Neural progenitor cell (in vitro differentiated cells): Measurements from ENCODE around the gene FRMD7. TPM values are rescaled to one million over a fixed set of nuclear protein-coding genes. Genes with fewer than 3 reads are reported as not detected.

Experiments
- DNase-seq: peaks from one replicate; pipeline ENCODE4 v3.0.0-alpha.2; 2016; ENCODE audit warnings: low spot score
- H2AFZ ChIP-seq: fragments of 200-600 bp; sonication (generic); replicated peaks from 2 replicates; pipeline ENCODE4 v1.6.1; 2016; ENCODE audit warnings: antibody characterized with exemption
- H3F3A ChIP-seq: fragments of 200-600 bp; sonication (generic); 2 replicates; pipeline ENCODE4 v1.6.1; 2016; ENCODE audit warnings: antibody characterized with exemption, low read depth
- H3K27ac ChIP-seq: fragments of 200-600 bp; sonication (generic); 2 replicates; pipeline ENCODE4 v1.5.1; 2016; ENCODE audit warnings: mild to moderate bottlenecking
- H3K27me3 ChIP-seq: fragments of 200-600 bp; sonication (generic); 2 replicates; pipeline ENCODE4 v1.6.1; 2016; ENCODE audit warnings: mild to moderate bottlenecking, moderate library complexity
- H3K36me3 ChIP-seq: fragments of 200-600 bp; sonication (generic); 2 replicates; pipeline ENCODE4 v1.5.1; 2016
- H3K4me1 ChIP-seq: fragments of 200-600 bp; sonication (generic); 2 replicates; pipeline ENCODE4 v1.6.1; 2016; ENCODE audit warnings: mixed run types
- H3K4me2 ChIP-seq: fragments of 200-600 bp; sonication (generic); 2 replicates; pipeline ENCODE4 v1.6.1; 2016
- H3K4me3 ChIP-seq: fragments of 200-600 bp; sonication (generic); 2 replicates; pipeline ENCODE4 v1.5.1; 2016
- H3K79me2 ChIP-seq: fragments of 200-600 bp; sonication (generic); 2 replicates; pipeline ENCODE4 v1.6.1; 2016; ENCODE audit warnings: low read depth
- H3K9ac ChIP-seq: fragments of 200-600 bp; sonication (generic); 2 replicates; pipeline ENCODE4 v1.6.1; 2016
- H3K9me3 ChIP-seq: fragments of 200-600 bp; sonication (generic); 2 replicates; pipeline ENCODE4 v1.5.1; 2016; ENCODE audit warnings: low read depth
- H4K20me1 ChIP-seq: fragments of 200-600 bp; sonication (generic); 2 replicates; pipeline ENCODE4 v1.6.1; 2016; ENCODE audit warnings: low read depth
- H3K27ac Mint-ChIP-seq: 3 replicates; pipeline ENCODE4 v1.8.0; 2021; ENCODE audit warnings: mixed read lengths
- H3K27me3 Mint-ChIP-seq: 2 replicates; pipeline ENCODE4 v1.8.0; 2022; ENCODE audit warnings: low read depth, mild to moderate bottlenecking, inconsistent platforms, moderate library complexity, mixed read lengths; ENCODE audit not compliant: insufficient read depth
- H3K36me3 Mint-ChIP-seq: 3 replicates; pipeline ENCODE4 v1.8.0; 2021; ENCODE audit warnings: mixed read lengths
- H3K4me1 Mint-ChIP-seq: 3 replicates; pipeline ENCODE4 v1.8.0; 2021; ENCODE audit warnings: mixed read lengths
- H3K4me3 Mint-ChIP-seq: 3 replicates; pipeline ENCODE4 v1.8.0; 2021; ENCODE audit warnings: mild to moderate bottlenecking, moderate library complexity, mixed read lengths
- H3K9me3 Mint-ChIP-seq: 3 replicates; pipeline ENCODE4 v1.8.0; 2020; ENCODE audit warnings: mixed read lengths
- EZH2 ChIP-seq: fragments of 200-600 bp; sonication (generic); IDR thresholded peaks from 2 replicates; pipeline ENCODE4 v1.6.1; 2017; ENCODE audit warnings: antibody characterized with exemption, mild to moderate bottlenecking, moderate library complexity
- EZH2phosphoT487 ChIP-seq: fragments of 200-600 bp; sonication (generic); IDR thresholded peaks from 2 replicates; pipeline ENCODE4 v1.6.1; 2017; ENCODE audit warnings: antibody characterized with exemption
- total RNA-seq: library from RNA; depleted of rRNA; stranded (reverse); fragments of >200 nt; gene quantifications from 2 replicates; pipeline ENCODE4 v1.2.3, GENCODE V29; 2015; ENCODE audit warnings: low replicate concordance
- TF ChIP-seq, protein P1 (sequence below): fragments of 200-600 bp; sonication (generic); IDR thresholded peaks from 2 replicates; pipeline ENCODE4 v1.5.1; 2017; ENCODE audit warnings: antibody characterized with exemption, mild to moderate bottlenecking

FRMD7 gene
- total RNA-seq, 1 donor from 2014 or later, result not detected

DNA sequence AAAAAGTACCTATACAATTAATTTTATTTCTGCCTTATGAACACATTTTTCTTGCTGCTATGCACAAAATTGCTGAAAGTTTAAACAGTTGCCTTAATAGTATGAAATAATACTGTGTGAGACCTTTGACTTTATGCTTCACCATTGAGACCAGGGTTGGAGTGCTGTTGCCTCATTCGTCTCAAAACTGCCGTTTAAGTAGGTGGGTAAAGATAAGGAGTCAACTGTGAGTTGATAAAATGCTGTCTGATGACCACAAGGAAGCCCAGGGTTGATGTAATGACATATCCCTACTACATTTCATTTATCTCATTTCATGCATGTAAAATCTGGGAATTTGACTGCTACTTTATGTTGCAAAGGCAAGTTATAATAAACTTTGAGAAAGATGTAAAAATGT lies 81.3 kb downstream of the FRMD7 start:
- no peaks in the 10 kb centered on the region for H3K9me3 ChIP-seq
- H3K27me3 ChIP-seq, result no peaks in the 10 kb centered on the region
- no peak overlapping the region for H3K27ac ChIP-seq
- H3K4me2 ChIP-seq, result no peak overlapping the region
- H4K20me1 ChIP-seq, result peaks cover 17% of the 10 kb centered on the region
- Mint-ChIP-seq H3K27ac (no peak overlapping the region), H3K36me3 (peaks cover 10% of the 10 kb centered on the region), H3K27me3 (no peaks in the 10 kb centered on the region), H3K9me3 (no peaks in the 10 kb centered on the region), H3K4me3 (no peak overlapping the region), H3K4me1 (peaks cover 20% of the 10 kb centered on the region)
- no peak overlapping the region for H3K9ac ChIP-seq
- no peaks in the 10 kb centered on the region for H3F3A ChIP-seq
- no peak overlapping the region for H3K4me3 ChIP-seq
- peaks cover 10% of the 10 kb centered on the region for H3K4me1 ChIP-seq
- no peaks in the 10 kb centered on the region for H3K36me3 ChIP-seq
- no peak overlapping the region for H2AFZ ChIP-seq
- TF ChIP-seq EZH2 (no peak), EZH2phosphoT487 (no peak)
- TF ChIP-seq, protein P1, sequence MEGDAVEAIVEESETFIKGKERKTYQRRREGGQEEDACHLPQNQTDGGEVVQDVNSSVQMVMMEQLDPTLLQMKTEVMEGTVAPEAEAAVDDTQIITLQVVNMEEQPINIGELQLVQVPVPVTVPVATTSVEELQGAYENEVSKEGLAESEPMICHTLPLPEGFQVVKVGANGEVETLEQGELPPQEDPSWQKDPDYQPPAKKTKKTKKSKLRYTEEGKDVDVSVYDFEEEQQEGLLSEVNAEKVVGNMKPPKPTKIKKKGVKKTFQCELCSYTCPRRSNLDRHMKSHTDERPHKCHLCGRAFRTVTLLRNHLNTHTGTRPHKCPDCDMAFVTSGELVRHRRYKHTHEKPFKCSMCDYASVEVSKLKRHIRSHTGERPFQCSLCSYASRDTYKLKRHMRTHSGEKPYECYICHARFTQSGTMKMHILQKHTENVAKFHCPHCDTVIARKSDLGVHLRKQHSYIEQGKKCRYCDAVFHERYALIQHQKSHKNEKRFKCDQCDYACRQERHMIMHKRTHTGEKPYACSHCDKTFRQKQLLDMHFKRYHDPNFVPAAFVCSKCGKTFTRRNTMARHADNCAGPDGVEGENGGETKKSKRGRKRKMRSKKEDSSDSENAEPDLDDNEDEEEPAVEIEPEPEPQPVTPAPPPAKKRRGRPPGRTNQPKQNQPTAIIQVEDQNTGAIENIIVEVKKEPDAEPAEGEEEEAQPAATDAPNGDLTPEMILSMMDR, result no peak
- no peak for DNase-seq
- peaks cover 81% of the 10 kb centered on the region for H3K79me2 ChIP-seq

DNA sequence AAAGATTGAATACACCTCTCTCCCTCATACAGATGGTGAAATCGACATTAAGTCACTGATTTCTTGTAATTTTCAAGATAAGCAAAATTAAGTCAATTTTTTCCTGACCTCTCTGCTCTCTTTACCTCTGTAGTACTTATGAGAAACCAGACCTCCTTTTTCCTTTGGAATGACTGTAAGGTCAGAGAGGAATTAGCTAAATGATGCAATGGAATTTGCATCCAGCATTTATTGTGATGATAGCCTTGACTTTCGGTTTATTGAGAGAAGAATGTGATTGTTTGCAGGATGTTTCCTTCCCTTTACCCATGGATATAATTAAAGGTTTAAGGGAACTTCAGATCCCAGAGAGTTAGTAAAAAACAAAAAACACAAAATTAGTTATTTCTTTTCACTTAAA lies 82.4 kb downstream of the FRMD7 start:
- no peak overlapping the region for H3K4me2 ChIP-seq
- TF ChIP-seq, protein P1, result no peak
- TF ChIP-seq EZH2phosphoT487 (no peak), EZH2 (no peak)
- H3K4me1 Mint-ChIP-seq, result peaks cover 28% of the 10 kb centered on the region
- H3K27me3 Mint-ChIP-seq, result no peaks in the 10 kb centered on the region
- no peak overlapping the region for H2AFZ ChIP-seq
- H3K9me3 Mint-ChIP-seq, result no peaks in the 10 kb centered on the region
- no peak overlapping the region for H3K27ac Mint-ChIP-seq
- no peaks in the 10 kb centered on the region for H3F3A ChIP-seq
- no peak overlapping the region for H3K9ac ChIP-seq
- H4K20me1 ChIP-seq, result peaks cover 28% of the 10 kb centered on the region
- peaks cover 82% of the 10 kb centered on the region for H3K79me2 ChIP-seq
- H3K36me3 ChIP-seq, result no peaks in the 10 kb centered on the region
- no peak overlapping the region for H3K4me3 ChIP-seq
- H3K27me3 ChIP-seq, result no peaks in the 10 kb centered on the region
- no peak for DNase-seq
- H3K9me3 ChIP-seq, result no peaks in the 10 kb centered on the region
- H3K4me3 Mint-ChIP-seq, result no peak overlapping the region
- H3K36me3 Mint-ChIP-seq, result peaks cover 6% of the 10 kb centered on the region
- H3K27ac ChIP-seq, result no peak overlapping the region
- H3K4me1 ChIP-seq, result peaks cover 18% of the 10 kb centered on the region

DNA sequence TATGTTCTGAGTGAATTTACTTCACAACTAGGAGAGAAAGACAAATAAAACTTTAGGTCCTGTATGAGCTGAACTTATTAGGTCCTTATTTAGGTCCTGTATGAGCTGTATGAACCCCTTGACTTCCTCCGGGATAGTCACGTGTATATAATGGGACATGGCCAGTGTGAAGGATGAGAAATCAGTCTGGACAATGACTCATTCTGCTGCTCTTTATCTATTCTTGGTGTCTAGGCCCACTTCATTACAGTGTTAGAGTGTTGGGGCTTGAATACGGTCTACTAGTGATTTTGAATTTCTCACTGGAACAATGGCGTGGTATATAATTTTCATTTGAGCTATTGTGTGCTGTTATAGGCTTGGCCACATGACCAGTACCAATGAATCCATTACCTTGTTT lies 82.9 kb downstream of the FRMD7 start:
- no peaks in the 10 kb centered on the region for H3K9me3 ChIP-seq
- H3K4me3 ChIP-seq, result no peak overlapping the region
- no peak overlapping the region for H2AFZ ChIP-seq
- H4K20me1 ChIP-seq, result peaks cover 33% of the 10 kb centered on the region
- Mint-ChIP-seq H3K36me3 (peaks cover 4% of the 10 kb centered on the region), H3K27me3 (no peaks in the 10 kb centered on the region), H3K4me3 (no peak overlapping the region), H3K9me3 (no peaks in the 10 kb centered on the region), H3K27ac (no peak overlapping the region), H3K4me1 (peaks cover 32% of the 10 kb centered on the region)
- no peak overlapping the region for H3K9ac ChIP-seq
- H3K4me2 ChIP-seq, result no peak overlapping the region
- no peaks in the 10 kb centered on the region for H3K36me3 ChIP-seq
- no peak for DNase-seq
- H3K4me1 ChIP-seq, result peaks cover 23% of the 10 kb centered on the region
- H3K27ac ChIP-seq, result no peak overlapping the region
- peaks cover 87% of the 10 kb centered on the region for H3K79me2 ChIP-seq
- H3F3A ChIP-seq, result no peaks in the 10 kb centered on the region
- no peak for TF ChIP-seq EZH2phosphoT487
- TF ChIP-seq, protein P1, result no peak
- no peak for TF ChIP-seq EZH2
- no peaks in the 10 kb centered on the region for H3K27me3 ChIP-seq
